NCI-H69 (cell line): ENCODE results near the gene MAP2K6.

Experiments
- DNase-seq: peaks from one replicate; lab custom pipeline; 2025; lab: John Stamatoyannopoulos, UW

The MAP2K6 gene

DNA sequence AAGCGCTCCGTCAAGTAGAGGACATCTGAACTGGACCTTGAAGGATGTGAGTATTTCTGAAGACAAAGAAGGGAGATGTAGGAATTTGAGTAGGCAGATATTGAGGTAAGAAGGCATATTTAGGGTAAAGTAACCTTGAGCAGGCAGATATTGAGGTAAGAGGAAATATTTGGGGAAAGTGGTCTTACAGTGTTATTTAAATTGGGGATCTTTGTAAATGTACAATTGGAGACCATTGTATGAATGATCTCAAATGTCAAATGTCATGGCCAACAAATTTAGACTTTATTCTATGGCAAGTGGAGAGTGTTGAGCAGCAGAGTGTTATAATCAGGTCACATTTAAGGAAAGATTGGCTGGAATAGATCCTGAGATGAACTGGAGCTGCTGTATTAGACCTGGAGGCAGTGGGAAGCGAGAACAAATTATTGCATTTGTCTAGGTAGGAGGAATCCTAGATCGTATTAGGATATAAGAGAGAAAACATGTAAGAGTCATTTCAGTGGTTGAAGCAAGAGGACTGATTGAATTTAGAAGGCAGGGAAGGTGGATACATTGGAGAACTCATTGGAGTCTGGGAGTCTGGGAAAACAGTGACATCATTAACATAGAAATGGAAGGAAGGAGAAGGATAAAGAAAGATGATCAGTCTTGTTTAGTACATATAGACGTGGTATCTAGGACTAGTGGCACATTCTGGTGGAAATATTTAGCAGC is 165.6 kb downstream of the MAP2K6 start:
- DNase-seq, result no peak

DNA sequence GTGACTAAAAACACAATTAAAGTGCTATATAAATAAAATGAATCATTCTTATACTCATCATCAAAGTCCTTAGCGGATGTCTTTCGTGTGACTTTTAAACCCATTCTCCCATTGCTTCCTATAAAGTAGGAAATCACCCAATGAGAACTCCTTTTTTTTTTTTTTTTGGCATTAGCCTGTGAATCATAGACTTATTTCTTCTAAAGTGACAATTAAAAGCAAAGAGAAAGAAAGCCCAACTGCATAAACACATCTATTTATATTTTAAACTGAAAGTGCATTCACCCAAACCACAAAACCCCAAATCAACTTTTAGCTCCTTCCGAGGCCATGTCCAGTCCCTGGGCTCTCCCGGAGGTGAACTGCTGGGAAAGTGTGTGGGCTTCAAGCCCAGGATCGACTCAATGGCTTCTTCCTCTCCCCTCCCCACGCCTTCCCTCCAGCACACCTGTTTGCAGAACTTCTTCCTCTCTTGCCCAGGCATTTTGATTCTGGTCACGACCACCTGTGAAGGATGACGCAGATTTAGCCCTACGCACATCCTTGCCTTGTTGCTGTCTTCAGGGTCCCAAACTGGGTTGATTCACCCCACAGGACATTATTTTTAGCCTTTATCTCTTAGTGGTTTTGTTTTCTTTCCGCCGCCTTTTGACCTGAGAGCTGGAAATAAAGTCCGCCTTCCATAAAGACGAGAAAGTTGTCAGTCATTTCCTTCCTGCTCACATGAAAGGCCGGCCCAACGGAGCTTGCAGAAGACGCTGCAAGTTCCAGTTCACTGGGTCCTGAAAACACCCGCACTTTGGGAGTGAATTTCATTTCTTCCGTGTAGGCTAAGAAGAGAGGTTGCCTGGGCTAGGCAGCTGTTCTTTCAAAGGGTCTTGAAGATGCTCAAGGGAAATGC is 166.8 kb downstream of the MAP2K6 start:
- no peak for DNase-seq

DNA sequence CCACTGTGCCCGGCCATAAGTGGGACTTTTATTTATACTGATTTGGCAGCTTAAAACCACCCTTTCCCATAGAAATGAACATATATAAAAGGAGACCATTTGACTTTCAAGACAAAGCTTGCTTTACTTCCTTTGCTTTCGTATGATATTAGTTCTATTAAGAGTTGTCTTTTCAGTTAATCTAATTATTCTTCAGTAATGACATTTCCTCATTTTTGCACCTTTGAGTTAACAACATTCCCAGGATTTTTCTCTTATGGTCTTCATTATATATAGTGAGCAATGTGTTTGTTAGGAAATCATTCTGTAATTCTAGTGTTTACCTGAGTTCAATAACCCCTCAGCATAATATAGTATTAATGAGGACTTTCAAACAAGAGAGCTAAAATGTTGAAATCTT is 173.8 kb downstream of the MAP2K6 start:
- no peak for DNase-seq

DNA sequence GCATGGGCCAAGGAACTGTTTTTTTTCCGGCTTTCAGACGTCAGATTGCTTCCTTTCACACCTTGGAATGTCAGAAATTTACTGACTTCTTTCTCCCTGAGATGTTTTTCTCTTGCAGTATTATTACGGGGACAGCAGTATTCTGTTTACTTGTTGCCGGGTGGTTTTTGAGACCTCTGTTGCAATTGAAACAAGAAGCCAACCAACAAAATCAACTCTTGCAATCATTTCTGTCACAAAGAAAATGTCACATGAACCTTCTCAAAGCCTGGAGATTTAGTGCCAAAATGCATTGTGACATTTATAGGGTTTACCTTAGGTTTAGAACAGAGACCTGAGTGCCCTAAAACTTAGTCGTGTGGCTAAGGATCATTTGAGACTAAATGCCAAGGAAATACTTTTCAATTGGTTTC is 174.3 kb downstream of the MAP2K6 start:
- DNase-seq, result no peak

DNA sequence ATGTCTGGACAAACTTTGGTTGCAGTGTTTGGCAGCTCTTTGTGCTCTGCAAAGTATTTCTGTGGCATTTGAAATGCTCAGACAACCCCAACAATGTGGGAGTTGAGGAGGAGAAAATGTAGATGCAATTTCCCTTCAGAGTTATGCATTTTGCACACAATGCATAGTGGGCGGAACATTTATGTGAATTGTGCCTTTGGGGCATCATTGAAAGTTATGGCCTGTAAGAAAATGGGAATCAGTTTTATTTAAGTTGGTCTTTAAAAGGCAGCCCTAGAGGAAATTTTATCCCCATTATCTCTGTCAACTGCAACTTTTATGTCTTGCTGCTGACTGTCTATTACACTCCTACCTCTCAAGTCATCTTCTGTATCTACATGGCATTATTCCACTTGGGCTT is 176.2 kb downstream of the MAP2K6 start:
- no peak for DNase-seq

DNA sequence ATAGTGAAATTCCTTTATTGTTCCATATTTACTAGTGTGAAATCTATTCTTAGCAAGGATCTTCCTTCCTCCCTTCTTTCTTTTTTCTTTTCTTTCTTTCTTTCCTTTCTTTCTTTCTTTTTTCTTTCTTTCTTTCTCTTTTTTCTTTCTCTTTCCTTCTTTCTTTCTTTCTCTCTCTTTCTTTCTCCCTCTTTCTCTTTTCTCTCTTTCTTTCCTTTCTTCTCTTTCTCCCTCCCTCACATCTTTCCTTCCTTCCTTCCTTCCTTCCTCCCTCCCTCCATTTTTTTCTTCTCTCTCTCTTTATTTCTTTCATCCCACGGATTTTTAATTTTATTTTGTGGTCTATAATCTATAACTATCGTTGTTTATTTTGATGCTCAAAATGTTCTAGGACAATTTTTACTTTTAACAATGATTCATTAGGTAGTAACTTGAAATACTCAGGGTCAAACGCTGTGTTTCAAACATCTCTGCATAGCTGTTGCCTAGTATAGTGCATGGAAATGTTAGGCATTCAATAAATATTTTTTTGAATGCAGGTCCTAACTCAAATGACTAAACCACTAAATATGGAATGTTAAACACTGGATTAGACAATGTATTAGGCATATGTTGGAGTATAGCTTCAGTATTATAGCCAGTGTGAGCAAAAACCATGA is 178.3 kb downstream of the MAP2K6 start:
- DNase-seq, result no peak

DNA sequence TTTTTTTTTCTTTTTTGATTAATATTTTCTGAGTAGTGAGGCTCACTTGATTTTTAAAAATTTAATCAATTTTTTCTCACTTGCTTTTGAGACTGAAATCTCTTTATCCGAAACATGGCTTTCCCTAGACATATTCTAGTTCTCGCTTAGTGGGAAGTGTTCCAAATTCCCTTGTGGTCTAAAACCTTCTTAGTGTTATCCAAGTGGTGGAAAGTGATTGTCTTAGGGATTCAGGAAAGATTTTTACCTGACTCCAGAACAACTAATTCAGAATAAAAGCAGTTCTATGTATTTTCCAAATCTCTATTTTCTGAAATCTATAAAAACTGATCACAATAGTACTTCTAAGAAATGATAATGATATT is 178.8 kb downstream of the MAP2K6 start:
- no peak for DNase-seq

DNA sequence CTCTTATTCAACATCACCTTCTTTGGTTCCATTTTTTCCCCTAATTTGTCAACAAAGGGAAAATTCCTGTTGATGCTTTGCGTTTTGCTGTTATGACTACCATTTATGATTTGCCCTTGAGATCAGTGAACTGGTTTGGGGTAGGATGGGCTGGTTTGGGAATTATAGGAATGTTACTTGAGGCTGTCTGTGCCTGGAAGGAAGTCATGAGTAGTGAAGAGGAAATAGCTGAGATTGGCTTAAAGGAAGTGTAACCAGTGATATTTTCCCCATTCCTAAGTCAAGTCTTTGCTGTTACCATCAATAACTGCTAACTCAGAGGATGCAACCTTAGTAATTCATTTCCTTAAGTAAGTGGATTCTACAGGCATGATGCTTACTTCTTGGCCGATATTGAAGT is 179.2 kb downstream of the MAP2K6 start:
- DNase-seq, result no peak

DNA sequence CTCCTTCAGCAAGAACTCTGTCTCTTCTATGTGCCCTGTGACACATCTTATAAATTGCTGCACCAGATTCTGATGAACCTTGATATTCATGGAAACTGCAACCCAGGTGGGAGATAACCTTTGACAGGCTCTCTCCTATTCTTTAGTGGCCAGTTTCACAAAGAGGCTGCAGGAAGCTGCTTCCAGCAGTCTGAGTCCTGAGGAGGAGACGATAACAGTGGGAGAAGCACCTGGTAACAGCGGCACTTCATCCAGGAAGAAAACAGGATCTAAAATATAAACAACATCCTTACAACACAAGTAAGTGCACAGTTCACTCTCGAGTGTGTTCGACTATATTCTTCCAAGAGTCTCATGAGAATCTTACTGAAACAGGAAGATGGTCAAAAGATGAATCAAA is 180.1 kb downstream of the MAP2K6 start:
- DNase-seq, result no peak

DNA sequence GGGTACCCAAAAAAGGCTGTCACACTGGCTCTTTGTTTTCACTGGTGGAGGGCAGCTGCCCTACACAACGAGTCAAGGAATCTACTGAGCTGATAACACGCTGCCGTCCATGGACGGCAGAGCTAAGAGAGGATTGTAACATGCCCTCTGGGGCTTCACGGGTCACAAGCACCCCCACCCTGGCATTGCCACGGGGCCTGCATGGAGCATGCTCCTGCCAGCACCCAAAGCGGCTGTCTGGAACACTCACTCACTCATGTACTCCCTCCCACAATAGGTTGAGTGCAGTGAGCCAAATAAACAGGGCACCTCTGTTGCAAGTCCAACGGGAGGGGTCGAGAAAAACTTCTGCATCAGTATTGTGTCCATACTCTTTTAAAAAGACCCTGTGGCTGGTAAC is 181.6 kb downstream of the MAP2K6 start:
- DNase-seq, result no peak

DNA sequence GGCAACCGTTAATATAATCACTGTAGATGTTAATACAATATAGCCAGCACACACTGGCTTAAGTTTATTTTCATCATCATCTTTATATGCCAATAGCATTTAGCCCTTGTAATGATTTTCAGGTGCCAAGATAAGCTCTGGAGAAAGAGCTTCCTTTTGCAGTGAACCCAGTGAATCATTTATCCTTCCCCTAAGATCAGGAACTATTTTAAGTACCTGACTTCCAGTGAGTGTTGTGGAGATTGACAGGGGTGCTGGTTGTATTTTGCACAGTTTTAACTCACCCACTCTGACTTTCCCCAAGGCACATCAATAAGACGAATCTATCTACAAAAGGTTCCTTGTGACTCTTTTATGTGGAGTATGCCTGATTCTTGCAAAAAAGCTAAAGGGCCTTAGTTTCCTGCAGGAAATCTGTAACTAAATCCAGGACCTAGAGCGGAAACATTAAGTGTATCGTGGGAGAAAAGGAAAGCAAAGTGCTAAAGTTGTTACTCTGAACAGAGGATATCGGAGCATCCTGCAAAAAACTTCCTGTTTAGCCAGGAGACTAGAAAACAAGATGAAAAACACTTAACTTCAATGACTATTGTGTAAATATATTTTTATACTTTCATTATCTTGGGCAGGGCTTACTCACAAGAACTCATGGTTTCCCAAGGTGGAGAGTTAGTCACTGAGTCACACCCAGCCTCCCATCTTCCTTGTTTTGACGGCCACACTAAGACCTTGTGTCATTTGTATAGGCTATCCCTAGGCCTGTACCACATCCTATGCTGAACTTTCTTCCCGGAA is 183.6 kb downstream of the MAP2K6 start:
- DNase-seq, result no peak

DNA sequence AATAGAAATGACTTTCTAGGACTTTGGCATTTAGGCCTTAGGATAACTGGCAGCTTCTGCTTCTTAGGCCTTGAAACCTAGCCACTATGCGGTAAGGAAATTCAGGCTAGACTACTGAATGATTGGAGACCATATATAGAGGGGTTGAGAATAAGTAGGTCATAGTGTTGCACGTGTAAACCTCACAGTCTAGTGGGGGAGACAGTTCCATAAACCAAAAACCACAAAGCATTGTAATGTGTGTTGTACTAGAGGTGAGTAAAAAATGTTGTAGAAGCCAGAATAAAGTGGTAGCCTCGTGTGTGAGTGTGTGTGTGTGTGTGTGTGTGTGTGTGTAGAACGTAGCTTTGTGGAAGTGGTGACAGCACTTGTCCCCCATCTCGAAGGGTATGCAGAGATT is 188.5 kb downstream of the MAP2K6 start:
- DNase-seq, result no peak
